GM12891 (cell line): Measurements from ENCODE around the gene KCNN4.

Source experiments
- POLR2A ChIP-seq: IDR thresholded peaks from 2 replicates; pipeline ENCODE4 v1.6.1; 2011; ENCODE audit warnings: low read depth, low read length, control low read depth
- POLR2AphosphoS5 ChIP-seq: IDR thresholded peaks from 2 replicates; pipeline ENCODE4 v1.6.1; 2011; ENCODE audit warnings: low read depth, low read length, control low read depth
- SPI1 ChIP-seq: IDR thresholded peaks from 2 replicates; pipeline ENCODE4 v1.6.1; 2011; ENCODE audit warnings: low read depth, low read length, control low read depth
- TAF1 ChIP-seq: IDR thresholded peaks from 2 replicates; pipeline ENCODE4 v1.6.1; 2011; ENCODE audit warnings: low read depth, low read length, control low read depth

DNA sequence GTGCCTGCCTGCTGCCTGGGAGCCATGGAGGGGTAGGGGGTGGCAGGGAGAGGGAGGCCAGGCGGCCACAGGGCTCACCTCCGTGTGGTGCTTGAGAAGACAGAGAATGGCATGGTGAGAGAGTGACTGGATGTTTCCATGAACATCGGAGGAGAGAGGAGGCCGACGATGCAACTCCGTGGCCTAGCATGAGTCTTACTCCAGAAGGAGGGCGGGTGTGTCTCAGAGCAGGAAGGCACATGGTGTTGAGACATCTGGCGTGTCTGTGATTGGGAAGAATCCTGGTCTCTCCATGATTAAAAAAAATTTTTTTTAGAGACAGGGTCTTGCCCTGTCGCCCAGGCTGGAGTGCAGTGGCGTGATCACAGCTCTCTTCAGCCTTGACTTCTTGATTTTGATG lies 59.8 kb downstream of the KCNN4 start:
- TF ChIP-seq POLR2A = no peak
- TF ChIP-seq POLR2AphosphoS5 = no peak
- no peak for TF ChIP-seq TAF1
- TF ChIP-seq SPI1 = no peak
